Ishikawa (cell line): Measurements from ENCODE around the gene MECP2.

Experiments
- CEBPB ChIP-seq: IDR thresholded peaks from 2 replicates; pipeline ENCODE4 v1.6.1; 2012
- CREB1 ChIP-seq: IDR thresholded peaks from 2 replicates; pipeline ENCODE4 v1.6.1; 2012; ENCODE audit warnings: low read depth
- EGR1 ChIP-seq: IDR thresholded peaks from 2 replicates; pipeline ENCODE4 v1.6.1; 2012
- EP300 ChIP-seq: IDR thresholded peaks from 2 replicates; pipeline ENCODE4 v1.6.1; 2012; ENCODE audit warnings: borderline replicate concordance
- FOXM1 ChIP-seq: IDR thresholded peaks from 2 replicates; pipeline ENCODE4 v1.6.1; 2012; ENCODE audit warnings: low read depth, borderline replicate concordance
- MAX ChIP-seq: IDR thresholded peaks from 2 replicates; pipeline ENCODE4 v1.6.1; 2012
- NFIC ChIP-seq: IDR thresholded peaks from 2 replicates; pipeline ENCODE4 v1.6.1; 2012
- RAD21 ChIP-seq: IDR thresholded peaks from 2 replicates; pipeline ENCODE4 v1.6.1; 2012; ENCODE audit warnings: low read depth
- REST ChIP-seq: IDR thresholded peaks from 2 replicates; pipeline ENCODE4 v1.6.1; 2012; ENCODE audit warnings: low read depth, mild to moderate bottlenecking
- TAF1 ChIP-seq: IDR thresholded peaks from 2 replicates; pipeline ENCODE4 v1.6.1; 2012; ENCODE audit warnings: low read depth, mild to moderate bottlenecking
- TCF12 ChIP-seq: IDR thresholded peaks from 2 replicates; pipeline ENCODE4 v1.6.1; 2012; ENCODE audit warnings: low read depth
- TEAD4 ChIP-seq: IDR thresholded peaks from 2 replicates; pipeline ENCODE4 v1.6.1; 2012
- USF1 ChIP-seq: IDR thresholded peaks from 2 replicates; pipeline ENCODE4 v1.6.1; 2012
- YY1 ChIP-seq: IDR thresholded peaks from 2 replicates; pipeline ENCODE4 v1.6.1; 2012; ENCODE audit warnings: low read depth
- ZBTB7A ChIP-seq: IDR thresholded peaks from 2 replicates; pipeline ENCODE4 v1.6.1; 2012; ENCODE audit warnings: low read depth

MECP2 gene

GRCh38 chrX:154091678-154092077 lies 5.8 kb downstream of the MECP2 start:
- TF ChIP-seq EGR1 (no peak), RAD21 (no peak), USF1 (no peak), YY1 (no peak), TAF1 (no peak), TEAD4 (no peak), EP300 (no peak), TCF12 (no peak), REST (no peak), CEBPB (no peak), CREB1 (no peak), ZBTB7A (no peak), NFIC (no peak), MAX (no peak), FOXM1 (no peak)

GRCh38 chrX:154090731-154091130 lies 6.8 kb downstream of the MECP2 start:
- TF ChIP-seq TCF12 = no peak
- no peak for TF ChIP-seq CEBPB
- TF ChIP-seq YY1 = no peak
- TF ChIP-seq EGR1 = no peak
- no peak for TF ChIP-seq FOXM1
- no peak for TF ChIP-seq EP300
- TF ChIP-seq TEAD4 = no peak
- TF ChIP-seq REST = no peak
- TF ChIP-seq TAF1 = no peak
- no peak for TF ChIP-seq CREB1
- no peak for TF ChIP-seq RAD21
- no peak for TF ChIP-seq NFIC
- no peak for TF ChIP-seq USF1
- TF ChIP-seq MAX = no peak
- no peak for TF ChIP-seq ZBTB7A

GRCh38 chrX:154084449-154085300 lies 12.8 kb downstream of the MECP2 start:
- TF ChIP-seq TAF1 (no peak), TEAD4 (no peak), MAX (no peak), EP300 (no peak), CREB1 (no peak), EGR1 (no peak), NFIC (no peak)

GRCh38 chrX:154083126-154083517 lies 14.4 kb downstream of the MECP2 start:
- TF ChIP-seq MAX = no peak
- no peak for TF ChIP-seq ZBTB7A
- no peak for TF ChIP-seq NFIC
- TF ChIP-seq FOXM1 = no peak
- TF ChIP-seq USF1 = no peak
- no peak for TF ChIP-seq TCF12
- no peak for TF ChIP-seq EP300
- TF ChIP-seq CREB1 = no peak
- TF ChIP-seq TAF1 = no peak
- TF ChIP-seq CEBPB = no peak
- TF ChIP-seq REST = no peak
- TF ChIP-seq TEAD4 = no peak
- no peak for TF ChIP-seq RAD21
- TF ChIP-seq YY1 = no peak
- no peak for TF ChIP-seq EGR1
